Stimulated activated memory B cell treated with anti-CD40 and anti-IgM and Interleukin-4, amounts not matched to agents 10 μg/mL and 1 μg/mL and 100 μg/mL, for 72 hours (primary cell): ENCODE measurements around the gene AP2A2.
"Not testable (repeated sequence)": the region's sequence is repeated elsewhere in the genome, so short reads cannot be mapped to it uniquely, and the experiment has no call there.

ENCODE experiments used
- ATAC-seq: fragments of 150-1000 bp; cut with Tn5 transposase; 2 replicates; pipeline ENCODE4 v1.10.0; 2021
- H3K27ac Mint-ChIP-seq: one replicate; pipeline ENCODE4 v1.8.0; 2022; ENCODE audit warnings: mild to moderate bottlenecking, mixed read lengths
- H3K27me3 Mint-ChIP-seq: one replicate; pipeline ENCODE4 v1.8.0; 2022; ENCODE audit warnings: mixed read lengths
- H3K36me3 Mint-ChIP-seq: one replicate; pipeline ENCODE4 v1.8.0; 2022; ENCODE audit warnings: mixed read lengths
- H3K4me1 Mint-ChIP-seq: one replicate; pipeline ENCODE4 v1.8.0; 2022; ENCODE audit warnings: mixed read lengths
- H3K4me3 Mint-ChIP-seq: one replicate; pipeline ENCODE4 v1.8.0; 2022; ENCODE audit warnings: mild to moderate bottlenecking, moderate library complexity, mixed read lengths
- H3K9me3 Mint-ChIP-seq: one replicate; pipeline ENCODE4 v1.8.0; 2022; ENCODE audit warnings: mixed read lengths

The AP2A2 gene

DNA sequence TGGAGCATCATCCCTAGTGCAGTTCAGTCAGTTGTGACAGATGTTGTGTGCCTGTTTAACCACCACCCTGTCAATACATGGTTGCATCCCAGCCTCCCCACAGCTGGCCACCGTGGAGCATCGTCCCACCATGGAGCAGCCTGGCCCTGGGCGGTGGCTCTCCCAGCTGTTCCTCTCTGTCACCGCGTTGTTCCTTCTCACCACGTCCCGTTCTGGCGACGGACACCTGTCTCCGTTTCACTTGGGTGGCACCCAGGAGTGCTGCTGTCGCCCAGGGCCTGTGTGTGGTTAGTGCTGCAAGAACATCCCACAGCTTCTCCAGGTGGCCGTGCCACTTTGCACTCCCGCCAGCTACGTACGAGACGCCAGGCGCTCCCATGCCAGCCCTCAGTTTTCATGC, 84.3 kb downstream of the AP2A2 start:
- H3K27me3 Mint-ChIP-seq: no peaks in the 10 kb centered on the region
- no peaks in the 10 kb centered on the region for H3K9me3 Mint-ChIP-seq
- no peaks in the 10 kb centered on the region for H3K4me1 Mint-ChIP-seq
- no peak for ATAC-seq
- H3K36me3 Mint-ChIP-seq: peaks cover 48% of the 10 kb centered on the region
- H3K4me3 Mint-ChIP-seq: no peak overlapping the region
- H3K27ac Mint-ChIP-seq: no peak overlapping the region

DNA sequence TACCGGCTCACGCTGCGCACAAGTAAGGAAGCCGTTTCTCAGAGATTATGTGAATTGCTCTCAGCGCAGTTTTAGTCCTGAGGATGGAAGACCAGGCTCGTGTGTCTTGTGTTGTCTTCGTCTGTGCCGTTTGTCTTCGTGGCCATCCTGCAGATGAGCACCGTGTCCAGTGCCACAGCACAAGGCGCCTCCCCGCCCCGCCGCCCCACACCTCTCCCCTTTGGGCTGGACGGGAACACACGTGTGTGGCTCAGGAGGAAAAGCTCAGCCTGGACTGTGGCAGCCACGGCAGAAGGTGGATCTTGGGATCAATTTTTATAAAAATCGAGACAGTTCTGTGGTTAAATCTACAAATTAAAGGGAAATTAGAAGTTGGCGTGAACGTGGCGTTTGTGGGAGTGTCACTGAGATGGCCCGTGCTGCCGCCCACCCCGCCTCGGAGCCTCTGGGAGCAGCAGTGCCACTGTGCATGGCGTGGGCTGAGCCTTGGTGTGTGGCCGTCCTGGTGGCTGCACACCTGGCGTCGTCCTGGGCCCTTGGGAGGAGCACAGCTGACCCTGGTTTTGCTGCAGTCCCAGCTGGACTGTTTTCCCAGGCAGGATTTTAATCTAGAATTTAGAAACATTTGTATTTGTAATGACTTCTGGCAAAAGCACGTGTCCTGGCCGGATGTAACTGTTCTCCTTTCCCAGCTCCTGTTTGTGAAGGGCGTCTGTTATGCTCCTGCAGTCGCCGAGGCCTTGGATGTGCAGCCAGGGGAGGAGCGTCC, 85.1 kb downstream of the AP2A2 start:
- no peaks in the 10 kb centered on the region for H3K4me1 Mint-ChIP-seq
- H3K4me3 Mint-ChIP-seq: no peak overlapping the region
- H3K27ac Mint-ChIP-seq: no peak overlapping the region
- no peaks in the 10 kb centered on the region for H3K27me3 Mint-ChIP-seq
- ATAC-seq: no peak
- H3K9me3 Mint-ChIP-seq: no peaks in the 10 kb centered on the region
- peaks cover 40% of the 10 kb centered on the region for H3K36me3 Mint-ChIP-seq

DNA sequence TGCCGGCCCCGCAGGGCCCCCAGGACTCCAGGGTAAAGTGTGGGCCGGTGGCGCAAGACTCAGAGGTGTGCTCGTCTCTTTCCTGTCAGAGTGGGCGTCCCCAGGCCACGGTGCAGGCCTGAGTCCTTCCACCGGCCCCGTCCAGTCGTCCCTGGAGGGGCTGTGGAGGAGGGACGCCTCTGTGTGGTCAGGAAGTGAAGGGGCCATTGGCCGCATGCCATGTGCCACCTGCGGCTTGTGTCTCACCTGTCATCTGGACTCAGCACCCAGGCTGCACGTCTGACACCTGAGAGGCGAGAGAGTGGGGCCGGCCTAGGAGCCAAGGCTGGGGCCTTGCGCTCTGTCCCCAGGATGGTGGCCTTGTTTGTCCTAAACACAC, 85.6 kb downstream of the AP2A2 start:
- Mint-ChIP-seq H3K4me3 (no peak overlapping the region), H3K27ac (no peak overlapping the region), H3K27me3 (no peaks in the 10 kb centered on the region), H3K9me3 (no peaks in the 10 kb centered on the region), H3K36me3 (peaks cover 35% of the 10 kb centered on the region), H3K4me1 (no peaks in the 10 kb centered on the region)
- ATAC-seq: no peak

DNA sequence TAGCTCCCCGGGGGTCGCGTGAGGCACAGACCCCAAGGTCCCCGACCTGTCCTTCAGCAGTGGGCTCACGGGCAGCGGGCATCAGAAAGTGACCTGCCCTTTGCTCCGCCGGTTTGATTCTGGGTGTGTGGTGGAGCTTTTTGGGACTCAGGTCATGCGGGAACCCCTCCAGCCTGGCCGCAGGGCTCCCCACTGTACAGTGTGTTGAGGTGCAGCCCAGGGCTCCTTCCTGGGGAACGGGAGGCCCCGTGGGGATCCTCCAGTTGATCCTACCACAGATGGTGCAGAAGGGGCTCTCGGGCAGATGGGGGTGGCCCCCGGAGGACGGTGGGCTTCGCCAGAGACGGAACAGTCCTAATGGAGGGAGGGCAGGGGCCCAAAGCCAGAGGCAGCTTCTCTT, 86.6 kb downstream of the AP2A2 start:
- Mint-ChIP-seq H3K4me3 (no peak overlapping the region), H3K9me3 (peaks cover 9% of the 10 kb centered on the region), H3K27ac (no peak overlapping the region), H3K27me3 (no peaks in the 10 kb centered on the region), H3K36me3 (peaks cover 37% of the 10 kb centered on the region), H3K4me1 (peaks cover 9% of the 10 kb centered on the region)
- no peak for ATAC-seq

DNA sequence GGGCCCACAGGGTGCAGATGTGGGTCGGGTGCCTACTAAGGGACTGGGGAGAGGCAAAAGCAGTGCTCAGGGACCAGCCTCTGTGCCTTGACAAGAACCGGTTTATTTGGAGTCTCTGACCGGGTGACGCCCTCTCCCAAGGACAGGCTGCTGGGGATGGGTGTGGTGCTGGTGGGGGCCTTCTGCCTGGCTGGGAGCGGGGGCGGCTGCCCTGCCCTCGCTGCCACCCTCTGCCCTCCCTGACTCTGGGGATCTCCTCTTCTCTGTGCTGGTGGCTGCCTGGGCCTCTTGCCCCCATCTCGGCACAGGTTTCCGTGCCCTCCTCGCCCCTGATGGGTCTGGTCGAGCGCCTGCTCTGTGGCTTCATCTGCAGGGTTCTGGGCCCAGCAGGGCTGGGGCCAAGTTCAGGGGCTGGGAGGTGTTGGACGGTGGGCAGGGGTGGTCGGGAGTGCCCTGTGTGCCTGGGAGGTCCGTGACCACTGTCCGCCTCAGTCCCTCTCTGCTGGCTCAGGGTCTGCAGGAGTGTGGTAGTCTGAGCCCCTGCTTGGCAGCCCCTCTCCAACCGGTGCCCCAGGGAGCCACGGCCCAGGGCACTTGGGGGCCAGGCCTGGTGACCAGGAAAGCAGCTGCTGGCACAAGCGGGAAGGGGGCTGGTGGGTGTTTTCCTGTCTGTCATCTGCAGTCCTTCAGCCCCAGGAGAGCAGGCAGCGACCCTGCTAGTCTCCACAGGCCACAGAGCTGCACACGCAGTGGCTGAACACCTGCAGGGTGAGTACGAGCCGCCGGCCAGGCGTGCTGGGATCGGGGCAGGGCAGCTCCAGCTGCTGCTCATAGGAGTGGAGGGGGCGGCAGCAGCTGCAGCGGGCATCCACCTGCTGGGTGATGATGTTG, 87.3 kb downstream of the AP2A2 start:
- Mint-ChIP-seq H3K36me3 (peaks cover 44% of the 10 kb centered on the region), H3K4me3 (no peak overlapping the region), H3K27ac (no peak overlapping the region), H3K27me3 (no peaks in the 10 kb centered on the region), H3K4me1 (peaks cover 16% of the 10 kb centered on the region), H3K9me3 (peaks cover 15% of the 10 kb centered on the region)
- no peak for ATAC-seq

DNA sequence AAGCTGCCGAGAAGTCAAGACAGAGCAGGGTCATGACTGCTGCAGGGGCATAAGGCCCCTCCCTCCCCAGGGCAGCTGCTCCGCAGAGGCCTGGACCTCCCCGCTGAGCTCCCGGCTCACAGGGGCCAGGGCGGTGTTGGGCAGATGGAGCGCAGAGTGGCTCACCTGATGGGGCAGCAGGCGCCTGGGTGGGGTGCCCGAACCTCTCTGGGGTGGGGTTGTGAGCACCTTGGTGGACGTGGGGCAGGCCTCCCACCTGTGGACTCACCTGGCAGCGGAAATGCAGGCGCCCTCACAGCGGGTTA, 87.9 kb downstream of the AP2A2 start:
- Mint-ChIP-seq H3K36me3 (peaks cover 43% of the 10 kb centered on the region), H3K4me1 (peaks cover 19% of the 10 kb centered on the region), H3K4me3 (no peak overlapping the region), H3K9me3 (peaks cover 18% of the 10 kb centered on the region), H3K27me3 (no peaks in the 10 kb centered on the region), H3K27ac (no peak overlapping the region)
- no peak for ATAC-seq

DNA sequence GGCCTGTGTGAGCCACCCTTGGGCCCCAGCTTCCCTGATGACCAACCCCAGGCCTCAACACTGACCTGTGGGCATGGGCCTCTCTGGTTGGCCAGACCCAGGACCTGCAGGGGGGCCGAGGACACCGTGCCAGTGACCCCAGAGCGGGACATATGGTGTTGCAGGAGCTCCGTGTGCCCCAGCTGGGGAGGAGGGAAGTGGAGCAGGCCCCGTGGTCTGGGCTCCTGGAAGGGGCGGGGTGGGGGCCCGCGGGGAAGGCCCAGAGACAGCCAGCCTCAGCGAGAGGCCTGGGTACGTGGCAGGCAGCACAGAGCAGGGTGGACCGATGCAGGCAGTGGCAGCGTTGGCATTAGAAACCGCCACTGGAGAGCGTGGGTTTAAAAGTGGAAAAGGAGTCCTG, 88.6 kb downstream of the AP2A2 start:
- no peak overlapping the region for H3K27ac Mint-ChIP-seq
- peaks cover 18% of the 10 kb centered on the region for H3K9me3 Mint-ChIP-seq
- H3K4me3 Mint-ChIP-seq: no peak overlapping the region
- peaks cover 19% of the 10 kb centered on the region for H3K4me1 Mint-ChIP-seq
- H3K36me3 Mint-ChIP-seq: peaks cover 38% of the 10 kb centered on the region
- H3K27me3 Mint-ChIP-seq: no peaks in the 10 kb centered on the region
- ATAC-seq: no peak

DNA sequence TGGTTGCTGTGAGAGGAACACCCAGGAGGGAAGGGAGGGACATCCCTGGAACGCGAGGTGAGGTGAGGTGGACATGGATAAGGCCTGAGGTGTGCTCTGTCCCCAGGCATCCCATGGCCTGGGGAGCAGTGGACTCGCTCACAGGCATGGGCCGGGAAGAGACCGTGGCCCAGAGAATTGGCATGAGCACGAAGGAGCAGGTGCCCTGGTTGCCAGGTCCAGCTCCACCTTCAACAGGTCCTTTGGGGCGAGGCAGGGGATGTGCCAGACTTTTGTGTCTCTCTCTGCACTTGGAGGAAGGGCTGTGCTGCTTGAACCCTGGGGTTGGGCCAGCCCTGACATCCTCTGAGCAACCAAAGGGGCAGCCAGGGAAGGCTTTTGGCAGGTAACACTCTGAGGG, 89.4 kb downstream of the AP2A2 start:
- no peak for ATAC-seq
- H3K36me3 Mint-ChIP-seq: peaks cover 33% of the 10 kb centered on the region
- peaks cover 18% of the 10 kb centered on the region for H3K9me3 Mint-ChIP-seq
- peaks cover 19% of the 10 kb centered on the region for H3K4me1 Mint-ChIP-seq
- H3K4me3 Mint-ChIP-seq: no peak overlapping the region
- no peak overlapping the region for H3K27ac Mint-ChIP-seq
- H3K27me3 Mint-ChIP-seq: no peaks in the 10 kb centered on the region

DNA sequence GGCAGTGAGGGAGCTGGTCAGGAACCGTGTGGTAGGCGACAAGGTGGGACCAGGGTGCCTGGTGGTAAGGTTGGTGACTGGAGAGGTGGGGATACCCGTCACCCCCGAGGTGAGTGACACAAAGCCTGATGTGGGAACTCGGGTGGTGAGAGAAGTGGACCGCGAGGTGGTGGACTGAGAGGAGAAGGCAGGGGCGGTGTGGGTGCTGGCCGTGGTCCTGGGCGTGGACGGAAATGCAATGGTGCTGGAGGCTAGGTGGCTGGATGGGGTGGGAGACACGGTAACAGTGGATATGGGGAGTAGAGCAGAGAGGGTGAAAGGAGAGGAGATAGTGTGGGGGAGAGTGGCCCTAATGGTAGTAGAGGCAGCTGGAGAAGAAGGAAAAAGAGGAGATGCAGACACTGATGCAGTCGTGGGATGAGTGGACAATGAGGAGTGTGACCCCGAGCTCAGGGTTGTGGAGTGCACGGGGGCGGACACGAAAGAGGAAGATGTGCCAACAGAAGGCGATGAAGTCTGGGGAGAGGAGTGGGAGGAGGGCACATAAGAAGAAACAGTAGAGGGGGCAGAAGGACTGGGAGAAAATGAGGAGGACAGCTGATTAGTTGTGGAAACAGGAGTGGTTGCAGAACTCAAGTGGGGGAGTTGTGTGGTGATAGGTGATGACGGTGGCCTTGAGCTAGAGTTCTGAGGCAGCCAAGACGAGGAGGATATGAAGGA, 90.3 kb downstream of the AP2A2 start:
- no peak for ATAC-seq
- Mint-ChIP-seq H3K4me3 (no peak overlapping the region), H3K27me3 (no peaks in the 10 kb centered on the region), H3K36me3 (peaks cover 24% of the 10 kb centered on the region), H3K27ac (no peak overlapping the region), H3K4me1 (peaks cover 19% of the 10 kb centered on the region), H3K9me3 (peaks cover 18% of the 10 kb centered on the region)

DNA sequence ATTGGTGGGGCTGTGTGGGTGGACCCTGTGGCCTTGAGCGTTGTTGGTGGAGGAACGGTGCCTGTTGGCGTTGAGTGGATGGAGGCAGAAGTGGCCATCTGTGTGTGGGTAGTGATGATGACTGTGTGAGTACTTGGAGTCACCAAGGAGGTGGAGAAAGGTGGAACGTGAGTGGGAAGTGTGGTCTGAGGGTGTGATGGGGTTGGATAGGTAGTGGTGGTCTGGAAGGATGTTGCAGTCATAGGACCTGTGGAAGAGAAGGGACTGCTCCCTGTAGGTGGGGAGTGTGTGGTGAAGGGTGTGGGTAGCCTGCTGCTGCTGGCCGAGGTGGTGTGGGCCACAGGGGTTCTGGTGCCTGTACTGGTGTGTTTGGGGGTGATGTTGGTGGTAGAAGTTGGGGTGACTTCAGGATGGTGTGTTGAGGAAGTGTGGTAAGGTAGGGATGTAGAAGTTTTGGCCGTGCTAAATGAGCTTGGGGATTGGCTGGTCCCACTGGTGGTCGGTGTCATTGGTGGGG, 91.0 kb downstream of the AP2A2 start:
- peaks cover 18% of the 10 kb centered on the region for H3K9me3 Mint-ChIP-seq
- not testable (repeated sequence) for H3K27me3 Mint-ChIP-seq, H3K4me3 Mint-ChIP-seq, H3K27ac Mint-ChIP-seq
- peaks cover 19% of the 10 kb centered on the region for H3K4me1 Mint-ChIP-seq
- H3K36me3 Mint-ChIP-seq: peaks cover 20% of the 10 kb centered on the region
- ATAC-seq: peak; percentile 29

DNA sequence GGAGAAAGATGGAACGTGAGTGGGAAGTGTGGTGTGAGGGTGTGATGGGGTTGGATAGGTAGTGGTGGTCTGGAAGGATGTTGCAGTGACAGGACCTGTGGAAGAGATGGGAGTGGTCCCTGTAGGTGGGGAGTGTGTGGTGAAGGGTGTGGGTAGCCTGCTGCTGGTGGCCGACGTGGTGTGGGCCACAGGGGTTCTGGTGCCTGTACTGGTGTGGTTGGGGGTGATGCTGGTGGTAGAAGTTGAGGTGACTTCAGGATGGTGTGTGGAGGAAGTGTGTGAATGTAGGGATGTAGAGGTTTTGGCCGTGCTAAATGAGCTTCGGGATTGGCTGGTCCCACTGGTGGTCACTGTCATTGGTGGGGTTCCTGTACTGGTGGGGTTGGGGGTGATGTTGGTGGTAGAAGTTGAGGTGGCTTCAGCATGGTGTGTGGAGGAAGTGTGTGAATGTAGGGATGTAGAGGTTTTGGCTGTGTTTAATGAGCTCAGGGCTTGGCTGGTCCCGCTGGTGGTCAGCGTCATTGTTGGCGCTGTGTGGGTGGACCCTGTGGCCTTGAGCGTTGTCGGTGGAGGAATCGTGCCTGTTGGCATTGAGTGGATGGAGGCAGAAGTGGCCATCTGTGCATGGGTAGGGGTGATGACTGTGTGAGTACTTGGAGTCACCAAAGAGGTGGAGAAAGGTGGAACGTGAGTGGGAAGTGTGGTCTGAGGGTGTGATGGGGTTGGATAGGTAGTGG, 91.8 kb downstream of the AP2A2 start:
- H3K27ac Mint-ChIP-seq: no peak overlapping the region
- H3K9me3 Mint-ChIP-seq: peaks cover 18% of the 10 kb centered on the region
- H3K4me1 Mint-ChIP-seq: peaks cover 19% of the 10 kb centered on the region
- ATAC-seq: peak; percentile 25
- H3K4me3 Mint-ChIP-seq: no peak overlapping the region
- H3K36me3 Mint-ChIP-seq: peaks cover 20% of the 10 kb centered on the region
- H3K27me3 Mint-ChIP-seq: no peaks in the 10 kb centered on the region

DNA sequence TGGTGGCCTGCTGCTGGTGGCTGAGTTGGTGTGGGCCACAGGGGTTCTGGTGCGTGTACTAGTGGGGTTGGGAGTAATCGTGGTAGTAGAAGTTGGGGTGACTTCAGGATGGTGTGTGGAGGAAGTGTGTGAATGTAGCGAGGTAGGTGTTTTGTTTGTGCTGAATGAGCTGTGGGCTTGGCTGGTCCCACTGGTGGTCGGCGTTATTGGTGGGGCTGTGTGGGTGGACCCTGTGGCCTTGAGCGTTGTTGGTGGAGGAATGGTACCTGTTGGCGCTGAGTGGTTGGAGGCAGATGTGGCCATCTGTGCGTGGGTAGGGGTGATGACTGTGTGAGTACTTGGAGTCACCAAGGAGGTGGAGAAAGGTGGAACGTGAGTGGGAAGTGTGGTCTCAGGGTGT, 92.4 kb downstream of the AP2A2 start:
- Mint-ChIP-seq H3K27me3 (no peaks in the 10 kb centered on the region), H3K36me3 (peaks cover 26% of the 10 kb centered on the region), H3K27ac (no peak overlapping the region)

DNA sequence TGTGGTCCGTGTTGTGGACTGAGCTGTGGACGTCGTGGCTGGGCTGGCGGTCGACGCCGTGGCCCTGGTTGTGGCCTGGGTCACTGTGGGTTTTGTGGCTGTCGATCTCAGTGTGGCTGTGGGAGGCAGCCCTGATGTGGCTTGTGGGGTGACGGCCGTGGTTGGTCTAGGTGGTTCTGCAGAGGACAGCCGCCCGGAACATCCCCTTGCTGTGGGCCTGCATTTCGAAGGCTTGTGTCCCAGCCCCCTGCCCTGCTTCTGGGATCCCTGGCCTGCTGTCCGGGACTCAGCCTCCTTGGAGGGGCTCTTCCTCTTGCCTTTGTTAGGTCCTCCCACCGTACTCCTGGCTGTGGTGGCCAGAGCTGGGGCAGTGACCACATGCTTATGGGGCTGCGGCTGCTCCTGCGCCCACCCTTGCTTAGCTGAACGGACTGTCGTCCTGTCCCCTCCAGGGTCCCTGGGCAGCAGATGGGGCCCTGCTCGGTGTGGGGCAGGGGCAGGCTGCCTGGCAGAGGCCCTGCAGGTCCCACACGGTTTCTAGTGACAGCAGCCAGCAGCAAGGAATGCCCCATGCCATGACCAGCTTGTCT, 93.7 kb downstream of the AP2A2 start:
- Mint-ChIP-seq H3K27me3 (no peaks in the 10 kb centered on the region), H3K27ac (no peak overlapping the region), H3K36me3 (peaks cover 27% of the 10 kb centered on the region), H3K4me1 (peaks cover 19% of the 10 kb centered on the region), H3K4me3 (no peak overlapping the region), H3K9me3 (peaks cover 24% of the 10 kb centered on the region)
- ATAC-seq: no peak

More for the DNA sequence above, 92.4 kb downstream of the AP2A2 start:
- no peak for ATAC-seq
- Mint-ChIP-seq H3K4me1 (peaks cover 19% of the 10 kb centered on the region), H3K9me3 (peaks cover 23% of the 10 kb centered on the region), H3K4me3 (no peak overlapping the region)

DNA sequence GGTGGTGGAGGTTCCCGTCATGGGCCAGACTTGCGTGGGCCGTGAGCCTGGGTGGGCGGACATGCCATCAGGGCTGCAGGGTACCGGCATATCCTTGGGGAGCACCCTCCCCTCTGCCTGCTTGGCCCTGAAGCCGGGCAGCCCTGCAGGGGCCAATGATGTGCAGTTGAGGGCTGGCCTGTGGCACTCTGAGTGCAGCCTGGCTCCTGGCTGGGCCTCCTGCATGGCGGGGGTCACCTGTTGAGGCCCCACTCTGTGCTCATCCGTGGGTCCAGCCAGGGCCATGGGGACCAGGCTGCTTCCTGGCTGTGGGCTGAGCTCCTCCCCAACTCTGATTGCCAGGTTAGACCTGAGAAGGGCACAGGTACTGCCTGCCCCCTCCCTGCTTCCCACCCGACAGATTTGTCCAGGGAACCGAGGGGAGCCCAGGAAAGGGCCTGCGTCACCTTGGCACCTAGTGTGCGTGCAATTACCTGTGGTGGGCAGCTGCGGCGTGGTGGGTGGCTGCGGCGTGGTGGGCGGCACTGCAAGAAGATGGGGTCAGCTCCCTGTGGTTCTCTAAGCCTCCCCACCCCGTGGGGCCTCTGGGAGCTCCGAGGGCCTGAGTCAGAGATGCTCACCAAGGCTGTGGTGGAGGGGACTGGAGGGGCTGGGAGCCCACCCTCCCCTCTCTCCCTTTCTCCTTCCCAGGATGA, 94.7 kb downstream of the AP2A2 start:
- Mint-ChIP-seq H3K27me3 (no peaks in the 10 kb centered on the region), H3K36me3 (peaks cover 27% of the 10 kb centered on the region), H3K4me1 (peaks cover 19% of the 10 kb centered on the region), H3K4me3 (no peak overlapping the region), H3K9me3 (peaks cover 24% of the 10 kb centered on the region), H3K27ac (no peak overlapping the region)
- no peak for ATAC-seq
